HCT116 (cell line): Measurements from ENCODE around the gene PHF19. TPM values are rescaled to one million over a fixed set of nuclear protein-coding genes. Genes with fewer than 3 reads are reported as not detected.

Experiments
- ATAC-seq: fragments of 200-7000 bp; cut with Tn5 transposase; 2 replicates; pipeline ENCODE4 v1.9.1; 2020; ENCODE audit warnings: mild to moderate bottlenecking, moderate library complexity
- BruUV-seq: library from RNA; stranded (reverse); fragments of 400-500 nt; replicated peaks from 2 replicates; lab custom pipeline; 2021; lab: Mats Ljungman, UMichigan
- CTCF ChIA-PET: fragments of 300-600 bp; sonication (Branson Sonifier 250); formaldehyde crosslinking; loops from one replicate; lab custom pipeline; 2021; ENCODE audit warnings: antibody characterized with exemption; lab: Charles Lee
- POLR2A ChIA-PET: fragments of 300-600, 350-600 bp; sonication (Branson Sonifier 250); formaldehyde crosslinking; loops from one replicate; lab custom pipeline; 2021; ENCODE audit warnings: antibody characterized with exemption; lab: Charles Lee
- RAD21 ChIA-PET, 2 experiments: fragments of 300-600 bp; sonication (Branson Sonifier 250); formaldehyde crosslinking; loops; one replicate each; lab custom pipeline; 2023; ENCODE audit warnings: low total read pairs in 2 of 2; ENCODE audit not compliant: uncharacterized antibody in 2 of 2, unreplicated experiment in 2 of 2, low non-redundant PET in 1 of 2; lab: Charles Lee
- DNase-seq: peaks from one replicate; pipeline ENCODE4 v3.0.0-alpha.2; 2010; ENCODE audit warnings: low read depth, low spot score
- H2AFZ ChIP-seq: fragments of 200-600 bp; shearing (Covaris generic), sonication (generic); 2 replicates; pipeline ENCODE4 v1.6.1; 2017; ENCODE audit warnings: low read depth, mixed run types, mixed read lengths, antibody characterized with exemption, low read length; ENCODE audit not compliant: poor library complexity, severe bottlenecking
- H3K27ac ChIP-seq: 2 replicates; pipeline ENCODE4 v1.5.1; 2012; ENCODE audit warnings: low read depth, low read length
- H3K27me3 ChIP-seq: fragments of 200-600 bp; sonication (generic); 2 replicates; pipeline ENCODE4 v1.6.1; 2016; ENCODE audit warnings: mixed run types, low read length, mixed read lengths; ENCODE audit not compliant: insufficient read depth
- H3K36me3 ChIP-seq, 2 experiments: fragments of 200-500 bp in 1 of 2; fragments of 200-600 bp in 1 of 2; sonication (Bioruptor generic) in 1 of 2; sonication (generic) in 1 of 2; 2 replicates each; pipeline versions ENCODE4 v1.5.1 to v1.6.1; 2014 to 2016; ENCODE audit warnings: low read length in 2 of 2, inconsistent platforms in 1 of 2, mixed read lengths in 1 of 2, mixed run types in 1 of 2; ENCODE audit not compliant: insufficient read depth in 2 of 2, control insufficient read depth in 1 of 2
- H3K4me1 ChIP-seq, 2 experiments: fragments of 200-600 bp in 1 of 2; sonication (generic) in 1 of 2; 2 replicates each; pipeline versions ENCODE4 v1.5.1 to v1.6.1; 2012 to 2017; ENCODE audit warnings: low read length in 2 of 2, inconsistent platforms in 1 of 2, mild to moderate bottlenecking in 1 of 2, mixed read lengths in 1 of 2, mixed run types in 1 of 2, moderate library complexity in 1 of 2; ENCODE audit not compliant: insufficient read depth in 2 of 2, control insufficient read depth in 1 of 2
- H3K4me2 ChIP-seq: fragments of 200-600 bp; sonication (generic); 2 replicates; pipeline ENCODE4 v1.6.1; 2017; ENCODE audit warnings: mixed run types, low read length, mixed read lengths
- H3K4me3 ChIP-seq, 2 experiments: fragments of 200-600 bp in 1 of 2; sonication (generic) in 1 of 2; replicated peaks in 1 of 2; 2 replicates each; pipeline ENCODE4 v1.5.1; 2011 to 2016; ENCODE audit warnings: low read length in 2 of 2, control low read depth in 1 of 2, low read depth in 1 of 2, mild to moderate bottlenecking in 1 of 2, mixed read lengths in 1 of 2, mixed run types in 1 of 2
- H3K79me2 ChIP-seq: fragments of 200-600 bp; sonication (generic); 2 replicates; pipeline ENCODE4 v1.6.1; 2017; ENCODE audit warnings: mild to moderate bottlenecking, mixed run types, low read length, moderate library complexity, mixed read lengths; ENCODE audit not compliant: insufficient read depth
- H3K9ac ChIP-seq: fragments of 200-600 bp; sonication (generic); 2 replicates; pipeline ENCODE4 v1.6.1; 2016; ENCODE audit warnings: low read length, mixed read lengths
- H3K9me2 ChIP-seq: fragments of 200-600 bp; sonication (generic), shearing (Covaris generic); 2 replicates; pipeline ENCODE4 v1.6.1; 2017; ENCODE audit warnings: mixed run types, mild to moderate bottlenecking, moderate library complexity; ENCODE audit not compliant: insufficient read depth
- H3K9me3 ChIP-seq, 2 experiments: fragments of 200-500 bp in 1 of 2; fragments of 200-600 bp in 1 of 2; sonication (Bioruptor generic) in 1 of 2; sonication (generic) in 1 of 2; 2 replicates each; pipeline ENCODE4 v1.6.1; 2014 to 2017; ENCODE audit warnings: low read length in 2 of 2, mixed read lengths in 2 of 2, inconsistent platforms in 1 of 2, low read depth in 1 of 2, mild to moderate bottlenecking in 1 of 2, mixed run types in 1 of 2, moderate library complexity in 1 of 2; ENCODE audit not compliant: control insufficient read depth in 1 of 2, insufficient read depth in 1 of 2
- H4K20me1 ChIP-seq: fragments of 200-600 bp; sonication (generic), shearing (Covaris generic); 2 replicates; pipeline ENCODE4 v1.6.1; 2017; ENCODE audit warnings: mixed run types, mild to moderate bottlenecking, moderate library complexity; ENCODE audit not compliant: insufficient read depth
- CEBPB ChIP-seq: IDR thresholded peaks from 2 replicates; pipeline ENCODE4 v1.6.1; 2012; ENCODE audit warnings: low read depth
- EZH2phosphoT487 ChIP-seq: fragments of 200-600 bp; IDR thresholded peaks from 2 replicates; pipeline ENCODE4 v1.6.1; 2018; ENCODE audit warnings: antibody characterized with exemption, borderline replicate concordance
- JUND ChIP-seq: IDR thresholded peaks from 2 replicates; pipeline ENCODE4 v1.6.1; 2012
- RAD21 ChIP-seq: IDR thresholded peaks from 2 replicates; pipeline ENCODE4 v1.6.1; 2012; ENCODE audit warnings: low read depth, mild to moderate bottlenecking
- REST ChIP-seq: IDR thresholded peaks from 2 replicates; pipeline ENCODE4 v1.6.1; 2012; ENCODE audit warnings: low read depth
- SRF ChIP-seq: IDR thresholded peaks from 2 replicates; pipeline ENCODE4 v1.6.1; 2012; ENCODE audit warnings: low read depth
- TCF7L2 ChIP-seq: IDR thresholded peaks from 2 replicates; pipeline ENCODE4 v1.7.0; 2011; ENCODE audit warnings: borderline replicate concordance, inconsistent platforms; ENCODE audit not compliant: insufficient read depth, insufficient read length; ENCODE audit errors: extremely low read depth
- YY1 ChIP-seq: IDR thresholded peaks from 2 replicates; pipeline ENCODE4 v1.6.1; 2011; ENCODE audit warnings: low read length, low read depth, moderate library complexity, mild to moderate bottlenecking; ENCODE audit not compliant: insufficient replicate concordance; ENCODE audit errors: extremely low read depth
- ZBTB33 ChIP-seq: IDR thresholded peaks from 2 replicates; pipeline ENCODE4 v1.6.1; 2011; ENCODE audit warnings: mild to moderate bottlenecking, low read length, moderate library complexity; ENCODE audit not compliant: insufficient replicate concordance; ENCODE audit errors: extremely low read depth
- ZFX ChIP-seq: fragments of 450-650 bp; IDR thresholded peaks from 2 replicates; pipeline ENCODE4 v1.6.1; 2017
- ZNF274 ChIP-seq: fragments of 200-500 bp; sonication (Bioruptor generic); IDR thresholded peaks from 2 replicates; pipeline ENCODE4 v1.6.1; 2014; ENCODE audit warnings: mild to moderate bottlenecking, low read depth, low read length, inconsistent platforms
- intact Hi-C: fragments of 100-400 bp; cut with micrococcal nuclease; formaldehyde crosslinking; loops from 2 replicates; pipeline ENCODE4 v1.10.0; 2022
- total RNA-seq: library from RNA; stranded (reverse); gene quantifications from one replicate; pipeline ENCODE4 v1.2.1, GENCODE V29; 2021; ENCODE audit not compliant: unreplicated experiment

Gene PHF19
- total RNA-seq, 1 experiment from 2014 or later, result 74.0 TPM

- CTCF ChIA-PET, result interaction anchor here (0.7 kb wide), 1 partner anchor 103 kb away, joined by 5 read pairs; the partner anchor contains the start of gene FBXW2
These were observed 19.0 kb upstream of the PHF19 start for GRCh38 chr9:120895951-120896350.

More at GRCh38 chr9:120895951-120896350, 19.0 kb upstream of the PHF19 start:
- no peak overlapping the region for H3K9ac ChIP-seq
- TF ChIP-seq SRF, result no peak
- TF ChIP-seq EZH2phosphoT487, result no peak
- TF ChIP-seq ZBTB33, result no peak
- TF ChIP-seq ZFX, result no peak
- TF ChIP-seq RAD21, result no peak
- no peak for TF ChIP-seq REST
- no peak for TF ChIP-seq ZNF274
- TF ChIP-seq CEBPB, result no peak
- TF ChIP-seq TCF7L2, result no peak
- TF ChIP-seq YY1, result no peak
- TF ChIP-seq JUND, result no peak
- H2AFZ ChIP-seq, result no peak overlapping the region
- H3K27ac ChIP-seq, result no peak overlapping the region
- ChIA-PET POLR2A (no interaction called here), RAD21 (no interaction called here)
- no peaks in the 10 kb centered on the region for H3K79me2 ChIP-seq
- H3K4me3 ChIP-seq, result no peak overlapping the region
- intact Hi-C loops, result no loop called here
- H3K27me3 ChIP-seq, result no peaks in the 10 kb centered on the region
- H3K9me2 ChIP-seq, result no peaks in the 10 kb centered on the region
- H3K4me2 ChIP-seq, result no peak overlapping the region
- DNase-seq (no peak), ATAC-seq (no peak)
- peaks cover 5 to 12% of the 10 kb centered on the region in 2 experiments; a peak in 3 of 4 replicates for H3K4me1 ChIP-seq
- no TSS peak for BruUV-seq
- H3K9me3 ChIP-seq, result no peaks in the 10 kb centered on the region
- H3K36me3 ChIP-seq, result no peaks in the 10 kb centered on the region
- no peaks in the 10 kb centered on the region for H4K20me1 ChIP-seq
